ENCODE data around the gene TMBIM6. TPM values are rescaled to one million over a fixed set of nuclear protein-coding genes. Genes with fewer than 3 reads are reported as not detected.

Gene TMBIM6
- total RNA-seq, 1 experiment from 2014 or later: 525 TPM

DNA sequence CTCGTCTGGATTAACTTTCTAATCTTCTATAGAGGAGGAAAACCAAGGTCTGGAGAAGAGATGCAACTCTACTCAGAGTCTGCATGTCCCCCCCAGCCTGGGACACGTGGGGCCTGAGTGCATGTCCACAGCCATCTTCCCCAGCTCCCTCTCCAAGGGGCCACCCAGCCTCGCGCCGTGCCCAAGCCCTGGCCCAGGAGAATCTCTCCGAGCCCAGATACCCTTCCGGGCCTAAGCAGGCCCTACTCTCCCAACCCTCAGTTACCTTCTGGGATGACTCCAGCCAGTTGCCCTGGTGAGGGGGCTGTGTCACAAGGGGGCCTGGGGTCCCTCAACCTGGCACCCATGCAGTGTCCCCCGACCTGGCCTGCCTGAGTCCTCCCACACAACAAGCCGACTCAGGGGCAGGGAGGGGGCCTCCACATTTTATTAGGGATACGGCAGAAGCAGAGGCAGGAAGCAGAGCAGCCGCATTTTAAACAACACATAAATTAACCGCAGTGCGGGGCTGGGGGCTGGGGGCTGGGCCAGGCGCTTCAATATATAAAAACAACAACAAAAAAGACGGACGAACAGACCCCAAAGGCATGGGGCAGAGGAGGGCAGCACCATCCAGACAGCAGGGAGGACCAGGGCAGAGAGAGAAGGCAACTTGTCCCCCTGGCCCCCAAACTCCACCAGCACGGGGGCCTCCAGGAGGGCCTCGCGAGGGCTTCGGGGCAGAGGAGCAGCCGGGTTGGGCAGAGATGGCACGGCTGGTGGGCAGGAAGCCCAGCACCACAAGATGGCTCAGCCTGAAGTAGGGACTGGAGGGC is 49.6 kb downstream of the TMBIM6 start:
- no TSS peak for BruUV-seq (replicated peaks)
- DNase-seq (ENCODE audit: low read depth, low spot score): no peak
- Histone ChIP-seq H3K4me1 (ENCODE audit: control insufficient read depth, insufficient read depth, low read length) (no peaks in the 10 kb centered on the region), H3K4me3 (ENCODE audit: low read depth in 2 of 2, low read length in 2 of 2) (no peak overlapping the region), H3K27me3 (ENCODE audit: control insufficient read depth, insufficient read depth, low read length) (no peaks in the 10 kb centered on the region), H3K9me3 (ENCODE audit: control insufficient read depth, insufficient read depth, low read depth, low read length) (no peaks in the 10 kb centered on the region), H3K36me3 (ENCODE audit: control insufficient read depth, insufficient read depth, low read length) (no peaks in the 10 kb centered on the region), H3K27ac (ENCODE audit: low read length) (no peak overlapping the region)
- ChIA-PET POLR2A (no interaction called here), CTCF (no interaction called here)
- intact Hi-C loops (cut with micrococcal nuclease; ENCODE audit: unreplicated experiment) (no loop called here), in situ Hi-C loops (cut with HindIII; ENCODE audit: low pct_unique_long_range_greater_than_20kb, low sequenced_read_pairs) (no loop called here)
- no peak for TF ChIP-seq TCF7L2 (IDR thresholded peaks at IDR 0.05; ENCODE audit: low read depth, low read length)
- TF ChIP-seq, protein P1, sequence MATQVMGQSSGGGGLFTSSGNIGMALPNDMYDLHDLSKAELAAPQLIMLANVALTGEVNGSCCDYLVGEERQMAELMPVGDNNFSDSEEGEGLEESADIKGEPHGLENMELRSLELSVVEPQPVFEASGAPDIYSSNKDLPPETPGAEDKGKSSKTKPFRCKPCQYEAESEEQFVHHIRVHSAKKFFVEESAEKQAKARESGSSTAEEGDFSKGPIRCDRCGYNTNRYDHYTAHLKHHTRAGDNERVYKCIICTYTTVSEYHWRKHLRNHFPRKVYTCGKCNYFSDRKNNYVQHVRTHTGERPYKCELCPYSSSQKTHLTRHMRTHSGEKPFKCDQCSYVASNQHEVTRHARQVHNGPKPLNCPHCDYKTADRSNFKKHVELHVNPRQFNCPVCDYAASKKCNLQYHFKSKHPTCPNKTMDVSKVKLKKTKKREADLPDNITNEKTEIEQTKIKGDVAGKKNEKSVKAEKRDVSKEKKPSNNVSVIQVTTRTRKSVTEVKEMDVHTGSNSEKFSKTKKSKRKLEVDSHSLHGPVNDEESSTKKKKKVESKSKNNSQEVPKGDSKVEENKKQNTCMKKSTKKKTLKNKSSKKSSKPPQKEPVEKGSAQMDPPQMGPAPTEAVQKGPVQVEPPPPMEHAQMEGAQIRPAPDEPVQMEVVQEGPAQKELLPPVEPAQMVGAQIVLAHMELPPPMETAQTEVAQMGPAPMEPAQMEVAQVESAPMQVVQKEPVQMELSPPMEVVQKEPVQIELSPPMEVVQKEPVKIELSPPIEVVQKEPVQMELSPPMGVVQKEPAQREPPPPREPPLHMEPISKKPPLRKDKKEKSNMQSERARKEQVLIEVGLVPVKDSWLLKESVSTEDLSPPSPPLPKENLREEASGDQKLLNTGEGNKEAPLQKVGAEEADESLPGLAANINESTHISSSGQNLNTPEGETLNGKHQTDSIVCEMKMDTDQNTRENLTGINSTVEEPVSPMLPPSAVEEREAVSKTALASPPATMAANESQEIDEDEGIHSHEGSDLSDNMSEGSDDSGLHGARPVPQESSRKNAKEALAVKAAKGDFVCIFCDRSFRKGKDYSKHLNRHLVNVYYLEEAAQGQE (IDR thresholded peaks at IDR 0.05; ENCODE audit: insufficient read depth in 1 of 2, low read depth in 2 of 2, low read length in 1 of 2): no peak
- TF ChIP-seq, protein P2, sequence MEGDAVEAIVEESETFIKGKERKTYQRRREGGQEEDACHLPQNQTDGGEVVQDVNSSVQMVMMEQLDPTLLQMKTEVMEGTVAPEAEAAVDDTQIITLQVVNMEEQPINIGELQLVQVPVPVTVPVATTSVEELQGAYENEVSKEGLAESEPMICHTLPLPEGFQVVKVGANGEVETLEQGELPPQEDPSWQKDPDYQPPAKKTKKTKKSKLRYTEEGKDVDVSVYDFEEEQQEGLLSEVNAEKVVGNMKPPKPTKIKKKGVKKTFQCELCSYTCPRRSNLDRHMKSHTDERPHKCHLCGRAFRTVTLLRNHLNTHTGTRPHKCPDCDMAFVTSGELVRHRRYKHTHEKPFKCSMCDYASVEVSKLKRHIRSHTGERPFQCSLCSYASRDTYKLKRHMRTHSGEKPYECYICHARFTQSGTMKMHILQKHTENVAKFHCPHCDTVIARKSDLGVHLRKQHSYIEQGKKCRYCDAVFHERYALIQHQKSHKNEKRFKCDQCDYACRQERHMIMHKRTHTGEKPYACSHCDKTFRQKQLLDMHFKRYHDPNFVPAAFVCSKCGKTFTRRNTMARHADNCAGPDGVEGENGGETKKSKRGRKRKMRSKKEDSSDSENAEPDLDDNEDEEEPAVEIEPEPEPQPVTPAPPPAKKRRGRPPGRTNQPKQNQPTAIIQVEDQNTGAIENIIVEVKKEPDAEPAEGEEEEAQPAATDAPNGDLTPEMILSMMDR (IDR thresholded peaks at IDR 0.05): no peak
- TF ChIP-seq POLR2AphosphoS5 (IDR thresholded peaks at IDR 0.05; ENCODE audit: low read depth, low read length): no peak
- no peak for TF ChIP-seq SIN3A (IDR thresholded peaks at IDR 0.05; ENCODE audit: borderline replicate concordance, insufficient read depth, low read depth, low read length)
- ATAC-seq: no peak

- TF ChIP-seq TCF7L2 (IDR thresholded peaks at IDR 0.05; ENCODE audit: low read depth, low read length): no peak
- TF ChIP-seq, protein P1 (IDR thresholded peaks at IDR 0.05; ENCODE audit: insufficient read depth in 1 of 2, low read depth in 2 of 2, low read length in 1 of 2): no peak
- TF ChIP-seq, protein P2 (IDR thresholded peaks at IDR 0.05): no peak
- no peak for TF ChIP-seq SIN3A (IDR thresholded peaks at IDR 0.05; ENCODE audit: borderline replicate concordance, insufficient read depth, low read depth, low read length)
- no peak for TF ChIP-seq POLR2AphosphoS5 (IDR thresholded peaks at IDR 0.05; ENCODE audit: low read depth, low read length)
- DNase-seq (ENCODE audit: low read depth, low spot score) (no peak), ATAC-seq (no peak)
- H3K27ac ChIP-seq (ENCODE audit: low read length): no peak overlapping the region
- H3K27me3 ChIP-seq (ENCODE audit: control insufficient read depth, insufficient read depth, low read length): no peaks in the 10 kb centered on the region
- H3K4me3 ChIP-seq (ENCODE audit: low read depth in 2 of 2, low read length in 2 of 2): no peak overlapping the region
- POLR2A ChIA-PET: no interaction called here
- BruUV-seq (replicated peaks): no TSS peak
- no peaks in the 10 kb centered on the region for H3K36me3 ChIP-seq (ENCODE audit: control insufficient read depth, insufficient read depth, low read length)
- H3K4me1 ChIP-seq (ENCODE audit: control insufficient read depth, insufficient read depth, low read length): no peaks in the 10 kb centered on the region
- in situ Hi-C loops (cut with HindIII; ENCODE audit: low pct_unique_long_range_greater_than_20kb, low sequenced_read_pairs) (no loop called here), intact Hi-C loops (cut with micrococcal nuclease; ENCODE audit: unreplicated experiment) (no loop called here)
- H3K9me3 ChIP-seq (ENCODE audit: control insufficient read depth, insufficient read depth, low read depth, low read length): no peaks in the 10 kb centered on the region
- CTCF ChIA-PET: no interaction called here
Measured at GRCh38 chr12:49791700-49792099, 50.3 kb downstream of the TMBIM6 start.
